Ovary (tissue), 3 donors: ENCODE measurements around the gene UGT1A7.

Source experiments
- CTCF ChIP-seq, 3 donors: fragments of 450-650 bp in 2 of 3; fragments of 200-600 bp in 1 of 3; IDR thresholded peaks; one replicate each; pipeline versions ENCODE4 v1.5.1 to v1.8.0; 2016 to 2022; ENCODE audit warnings: antibody characterized with exemption in 3 of 3, mild to moderate bottlenecking in 1 of 3
- EP300 ChIP-seq: sonication (generic); formaldehyde crosslinking; IDR thresholded peaks from one replicate; pipeline ENCODE4 v1.6.1; 2017; ENCODE audit warnings: antibody characterized with exemption
- donor health status: DM: no; HTN: no; CAD: no.

GRCh38 chr2:233747283-233747544, 65.5 kb downstream of the UGT1A7 start:
- TF ChIP-seq EP300: no peak
- no peak for TF ChIP-seq CTCF (IDR thresholded peaks at IDR 0.05)
